ENCODE measurements around the gene CERS1. TPM values are rescaled to one million over a fixed set of nuclear protein-coding genes. Genes with fewer than 3 reads are reported as not detected.

The CERS1 gene
- total RNA-seq, 1 donor from 2014 or later: 1.4 TPM

DNA sequence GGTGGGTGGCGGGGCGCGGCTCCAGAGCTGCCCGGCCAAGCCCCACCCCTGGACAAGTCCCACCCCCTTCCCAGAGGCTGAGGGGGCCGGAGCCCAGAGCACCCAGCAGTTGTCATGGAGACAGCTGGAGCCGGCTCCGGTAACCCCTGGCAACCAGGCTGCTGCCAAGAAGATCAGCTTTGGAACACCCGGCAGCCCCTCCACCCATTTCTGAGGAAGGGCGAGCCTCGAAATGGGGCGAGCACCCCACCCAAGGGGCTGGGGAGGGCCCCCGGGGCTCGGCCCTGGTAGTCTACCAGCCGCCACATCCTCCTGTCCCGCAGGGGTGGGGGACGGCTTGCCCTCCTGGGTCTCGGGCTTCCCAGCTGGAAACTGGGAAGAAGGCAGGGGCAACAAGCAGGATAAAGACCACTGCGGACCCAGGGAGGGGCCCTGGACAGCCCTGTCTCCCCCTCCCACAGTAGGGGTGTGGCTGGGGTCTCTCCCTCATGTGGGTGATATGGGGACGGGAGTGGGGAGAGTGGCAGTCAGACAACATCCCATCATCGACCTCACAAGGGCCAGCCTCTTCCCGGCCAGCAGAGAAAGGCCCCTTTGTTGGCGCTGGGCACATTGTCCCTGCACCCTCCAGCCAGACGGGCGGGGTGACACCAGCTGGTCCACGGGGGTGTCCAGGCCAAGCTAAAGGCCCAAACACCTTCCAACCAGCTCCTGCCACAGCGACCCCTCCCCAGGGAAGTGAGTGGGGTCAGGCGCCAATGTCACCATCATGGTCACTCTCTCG lies 1.5 kb downstream of the CERS1 start:
- intact Hi-C loops (cut with micrococcal nuclease): no loop called here
- DNase-seq: no peak

DNA sequence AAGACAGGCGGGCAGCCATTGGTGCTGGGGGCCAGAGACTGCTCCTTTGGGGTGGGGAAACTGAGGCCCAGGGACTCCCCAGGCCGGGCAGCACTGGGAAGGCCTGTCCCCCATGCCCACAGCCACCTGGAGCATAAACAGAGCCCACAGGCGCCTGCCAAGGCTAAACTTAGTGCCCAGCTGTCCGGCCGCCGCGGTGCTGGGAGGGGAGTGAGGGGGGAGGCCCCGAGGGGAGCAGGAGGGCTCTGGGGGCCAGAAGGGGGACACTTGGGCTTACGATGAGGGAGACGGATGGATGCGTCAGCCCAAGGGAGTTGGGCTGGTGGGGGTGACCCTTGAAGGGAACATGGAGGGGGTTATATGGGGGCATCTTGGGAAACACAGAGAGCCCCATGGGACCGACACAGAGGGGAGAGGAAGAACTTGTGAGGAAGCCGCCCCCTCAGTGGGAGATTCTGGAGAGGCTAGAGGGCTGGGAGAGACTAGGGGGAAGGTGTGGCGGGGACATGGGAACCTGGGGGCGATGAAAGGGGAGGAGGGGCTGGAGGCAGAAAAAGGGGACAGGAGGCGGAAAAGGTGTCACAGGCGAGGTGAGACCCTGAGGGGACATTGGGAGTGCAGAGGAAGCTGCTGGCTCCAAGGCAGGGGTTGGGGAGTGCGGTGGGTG lies 2.2 kb downstream of the CERS1 start:
- Histone ChIP-seq H3K4me3 (no peak overlapping the region), H3K9me3 (replicated peaks) (no peaks in the 10 kb centered on the region), H3K27me3 (ENCODE audit: low read depth) (peaks cover 49% of the 10 kb centered on the region), H3K4me1 (peaks cover 24% of the 10 kb centered on the region), H3K36me3 (no peaks in the 10 kb centered on the region), H3K27ac (replicated peaks) (no peak overlapping the region)
- intact Hi-C loops (cut with micrococcal nuclease): no loop called here
- DNase-seq: no peak
- TF ChIP-seq CTCF (IDR thresholded peaks at IDR 0.05; ENCODE audit: borderline replicate concordance): no peak

More for the DNA sequence above, 1.5 kb downstream of the CERS1 start:
- Histone ChIP-seq H3K27ac (replicated peaks) (no peak overlapping the region), H3K4me3 (peak overlapping the region; percentile 65), H3K4me1 (peaks cover 24% of the 10 kb centered on the region), H3K36me3 (peaks cover 5% of the 10 kb centered on the region), H3K27me3 (ENCODE audit: low read depth) (peaks cover 49% of the 10 kb centered on the region), H3K9me3 (replicated peaks) (no peaks in the 10 kb centered on the region)
- TF ChIP-seq CTCF (IDR thresholded peaks at IDR 0.05; ENCODE audit: borderline replicate concordance): no peak

- Histone ChIP-seq H3K4me3 (no peak overlapping the region), H3K27ac (replicated peaks) (no peak overlapping the region), H3K9me3 (replicated peaks) (no peaks in the 10 kb centered on the region), H3K36me3 (no peaks in the 10 kb centered on the region), H3K4me1 (peaks cover 13% of the 10 kb centered on the region), H3K27me3 (ENCODE audit: low read depth) (peaks cover 29% of the 10 kb centered on the region)
- TF ChIP-seq CTCF (IDR thresholded peaks at IDR 0.05; ENCODE audit: borderline replicate concordance): no peak
- intact Hi-C loops (cut with micrococcal nuclease): no loop called here
- DNase-seq: no peak
Measured at GRCh38 chr19:18889949-18890745, 5.8 kb downstream of the CERS1 start.

DNA sequence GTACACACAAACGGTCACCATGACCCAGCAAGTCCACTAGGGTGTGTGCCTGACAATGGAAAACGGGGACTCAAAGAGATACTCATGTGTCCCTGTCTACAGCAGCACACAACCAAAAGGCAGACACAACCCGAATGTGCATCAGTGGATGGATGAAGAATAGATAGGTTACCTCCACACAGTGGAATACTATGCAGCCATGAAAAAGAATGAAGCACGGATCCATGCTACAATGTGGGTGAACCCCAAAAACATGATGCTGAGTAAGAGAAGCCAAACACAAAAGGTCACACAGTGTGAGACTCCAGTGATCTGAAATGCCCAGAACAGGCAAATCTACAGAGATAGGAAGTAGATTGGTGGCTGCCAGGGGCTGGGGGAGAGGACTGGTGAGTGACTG lies 9.0 kb downstream of the CERS1 start:
- intact Hi-C loops (cut with micrococcal nuclease): no loop called here
- no peak overlapping the region for H3K27ac ChIP-seq (replicated peaks)
- H3K36me3 ChIP-seq: no peaks in the 10 kb centered on the region
- DNase-seq: no peak
- no peak overlapping the region for H3K4me3 ChIP-seq
- no peaks in the 10 kb centered on the region for H3K9me3 ChIP-seq (replicated peaks)
- TF ChIP-seq CTCF (IDR thresholded peaks at IDR 0.05; ENCODE audit: borderline replicate concordance): no peak
- H3K27me3 ChIP-seq (ENCODE audit: low read depth): no peaks in the 10 kb centered on the region
- no peaks in the 10 kb centered on the region for H3K4me1 ChIP-seq

- H3K27ac ChIP-seq (replicated peaks): no peak overlapping the region
- no peaks in the 10 kb centered on the region for H3K4me1 ChIP-seq
- intact Hi-C loops (cut with micrococcal nuclease): no loop called here
- no peaks in the 10 kb centered on the region for H3K27me3 ChIP-seq (ENCODE audit: low read depth)
- H3K9me3 ChIP-seq (replicated peaks): no peaks in the 10 kb centered on the region
- H3K36me3 ChIP-seq: no peaks in the 10 kb centered on the region
- TF ChIP-seq CTCF (IDR thresholded peaks at IDR 0.05; ENCODE audit: borderline replicate concordance): no peak
- no peak overlapping the region for H3K4me3 ChIP-seq
- no peak for DNase-seq
Measured at GRCh38 chr19:18883526-18884304, 12.2 kb downstream of the CERS1 start.
